GM18508 (cell line): Measurements from ENCODE around the gene ALOXE3.

Experiments used
- ATAC-seq: cut with Tn5 transposase; IDR thresholded peaks from one replicate; pipeline ENCODE4 v1.9.1; 2021; ENCODE audit warnings: moderate number of reproducible peaks; ENCODE audit not compliant: insufficient read depth, unreplicated experiment

ALOXE3 gene

DNA sequence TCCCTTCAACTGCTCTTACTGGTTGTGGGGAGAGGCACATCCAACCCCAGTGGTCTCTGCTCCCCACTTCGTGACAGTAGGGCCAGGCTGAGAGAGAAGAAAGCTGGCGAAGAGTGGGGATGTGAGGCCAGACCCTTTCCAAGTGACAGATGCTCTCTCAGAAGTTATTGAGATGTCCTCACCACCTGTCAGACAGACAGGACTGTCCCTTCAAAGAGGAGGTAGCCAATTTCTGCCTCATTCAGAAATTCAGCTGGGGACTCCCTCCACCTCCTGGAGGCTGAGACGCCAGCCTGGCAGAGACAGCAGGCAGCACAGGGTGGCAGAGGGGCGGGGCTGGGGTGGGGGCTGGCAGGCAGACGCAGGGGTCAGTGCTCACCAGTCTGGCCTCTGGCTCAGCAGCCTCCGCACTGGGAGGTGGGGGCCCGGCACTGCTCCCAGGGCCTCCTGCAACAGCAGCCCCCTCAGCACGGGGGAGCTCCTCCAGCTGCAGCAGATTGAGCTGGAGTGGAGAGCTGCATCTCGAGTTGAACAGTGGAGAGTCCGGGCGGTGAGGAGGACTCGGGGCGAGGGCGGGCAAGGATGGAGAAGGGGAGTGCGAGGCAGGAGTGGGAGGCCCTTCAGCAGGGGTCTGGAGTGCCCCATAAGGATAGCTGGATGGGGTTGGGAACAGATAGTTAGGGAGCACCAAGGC is 24.7 kb upstream of the ALOXE3 start:
- ATAC-seq = no peak

DNA sequence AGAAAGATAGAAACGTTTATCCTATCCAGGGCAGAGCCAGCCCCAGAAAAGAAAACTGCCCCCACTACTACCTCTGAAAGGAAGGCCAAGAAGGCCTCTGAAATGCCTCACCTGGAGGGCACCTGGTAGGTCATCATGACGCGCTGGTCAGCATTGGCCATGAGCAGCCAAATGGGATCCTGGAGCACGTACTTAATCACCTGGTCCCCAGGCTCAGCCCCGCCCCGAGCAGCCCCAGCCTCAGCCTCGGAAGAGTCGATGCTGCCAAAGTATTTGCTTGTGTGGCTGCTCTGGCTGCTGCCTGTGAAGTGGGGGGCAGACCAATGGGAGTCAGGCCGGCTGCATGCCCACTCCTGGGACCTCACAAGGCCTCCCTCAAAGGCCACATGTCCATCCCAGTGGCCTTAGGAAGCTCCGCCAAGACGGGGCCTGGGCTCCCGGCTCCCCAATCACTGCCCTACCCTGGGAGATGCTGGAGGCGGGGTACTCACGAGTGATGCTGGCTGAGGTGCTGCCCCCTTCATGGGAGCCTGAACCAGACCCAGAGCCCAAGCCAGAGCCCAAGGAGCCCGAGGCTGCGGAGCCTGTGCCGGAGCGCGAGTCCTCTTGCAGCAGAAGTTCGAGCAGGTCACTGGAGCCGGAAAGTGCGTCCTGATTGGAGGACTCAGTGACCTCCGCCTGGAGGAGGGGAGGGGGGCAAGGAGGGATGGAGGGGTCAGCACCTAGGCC is 24.0 kb upstream of the ALOXE3 start:
- no peak for ATAC-seq

DNA sequence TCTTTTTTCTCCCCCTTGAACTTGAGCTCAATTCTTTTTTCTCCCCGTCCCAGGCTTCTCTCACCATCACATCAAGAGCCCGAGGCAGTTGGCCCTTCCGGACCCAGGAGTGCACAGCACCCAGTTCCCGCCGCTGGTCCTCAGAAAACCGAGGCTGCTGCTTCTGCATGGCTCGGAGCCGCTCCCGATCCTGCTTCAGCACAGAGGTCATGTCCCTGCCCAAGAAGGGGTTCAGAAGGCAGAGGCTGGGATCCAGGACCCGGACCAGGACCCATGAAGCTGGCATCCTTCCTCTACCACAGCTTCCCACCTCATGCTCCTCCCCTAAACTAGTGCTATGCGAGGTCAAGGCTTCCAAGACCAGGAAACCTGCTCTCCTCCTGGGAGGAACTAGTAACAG is 23.4 kb upstream of the ALOXE3 start:
- no peak for ATAC-seq

DNA sequence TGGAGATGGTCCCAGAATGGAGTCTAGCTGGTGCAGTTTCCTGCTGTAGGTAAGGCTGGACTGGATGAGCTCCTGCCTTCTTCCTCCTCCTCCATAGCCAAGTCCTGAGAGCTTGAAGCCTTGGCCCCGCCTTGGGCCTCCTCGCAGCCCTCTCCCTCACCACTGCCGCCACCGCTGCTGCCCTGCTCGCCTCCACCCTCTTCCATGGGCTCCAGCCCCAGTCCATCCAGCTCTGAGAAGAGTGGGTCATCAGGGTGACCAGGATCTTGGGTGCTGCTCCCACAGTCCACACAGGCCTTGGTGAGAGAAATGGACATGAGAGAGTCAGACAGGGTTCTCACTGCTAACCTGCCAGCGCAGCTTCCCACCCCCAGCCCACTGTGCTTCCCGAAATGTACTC is 22.7 kb upstream of the ALOXE3 start:
- ATAC-seq = no peak

GRCh38 chr17:8140065-8141029 is 22.0 kb upstream of the ALOXE3 start:
- ATAC-seq = no peak

- ATAC-seq = no peak
Observed at GRCh38 chr17:8138672-8139371, 20.5 kb upstream of the ALOXE3 start.

DNA sequence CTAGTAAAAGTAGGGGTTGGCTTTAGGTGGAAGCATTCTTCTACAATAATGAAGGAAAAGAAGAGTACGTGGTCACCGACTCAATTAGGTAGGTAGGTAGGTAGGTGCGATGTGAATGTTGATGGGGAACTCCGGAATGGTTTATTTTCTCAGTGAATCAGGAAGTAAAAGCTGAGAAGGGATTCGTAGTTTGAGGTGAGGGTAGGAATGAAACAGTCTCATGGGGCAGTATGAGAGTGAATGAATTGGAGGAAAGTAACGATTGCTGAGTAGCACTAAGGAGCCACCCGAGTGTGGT is 20.0 kb upstream of the ALOXE3 start:
- ATAC-seq = no peak

- no peak for ATAC-seq
Observed at GRCh38 chr17:8137645-8138373, 19.5 kb upstream of the ALOXE3 start.

GRCh38 chr17:8133941-8134340 is 15.6 kb upstream of the ALOXE3 start:
- no peak for ATAC-seq

- ATAC-seq = no peak
Observed at GRCh38 chr17:8133399-8133798, 15.1 kb upstream of the ALOXE3 start.

GRCh38 chr17:8131844-8132441 is 13.6 kb upstream of the ALOXE3 start:
- no peak for ATAC-seq

DNA sequence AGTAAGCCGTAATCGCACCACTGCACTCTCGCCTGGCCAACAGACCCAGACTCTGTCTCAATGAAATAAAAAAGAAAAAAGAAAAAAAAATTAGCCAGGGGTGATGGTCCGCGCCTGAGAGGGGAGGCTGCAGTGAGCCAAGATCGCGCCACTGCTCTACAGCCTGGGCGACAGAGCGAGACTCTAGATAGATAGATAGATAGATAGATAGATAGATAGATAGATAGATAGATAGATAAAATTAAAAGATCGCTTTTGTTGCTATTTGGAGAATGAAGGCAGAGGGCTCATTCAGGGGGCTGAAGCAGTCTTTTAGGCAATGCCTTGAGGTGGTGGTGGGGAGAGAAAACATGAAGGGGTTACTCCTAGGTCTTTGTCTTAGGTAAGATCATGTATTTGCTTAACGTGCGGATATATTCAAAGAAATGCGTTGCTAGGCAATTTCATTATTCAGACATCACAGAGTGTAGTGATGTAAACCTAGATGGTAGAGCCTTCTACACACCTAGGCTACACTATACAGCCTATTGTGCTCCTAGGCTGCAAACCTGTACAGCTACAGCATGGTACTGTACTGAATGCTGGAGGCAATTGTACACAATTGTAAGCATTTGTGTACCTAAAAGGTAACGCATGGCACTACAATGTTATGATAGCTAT is 9.9 kb upstream of the ALOXE3 start:
- ATAC-seq = no peak

GRCh38 chr17:8126491-8127066 is 8.3 kb upstream of the ALOXE3 start:
- no peak for ATAC-seq

DNA sequence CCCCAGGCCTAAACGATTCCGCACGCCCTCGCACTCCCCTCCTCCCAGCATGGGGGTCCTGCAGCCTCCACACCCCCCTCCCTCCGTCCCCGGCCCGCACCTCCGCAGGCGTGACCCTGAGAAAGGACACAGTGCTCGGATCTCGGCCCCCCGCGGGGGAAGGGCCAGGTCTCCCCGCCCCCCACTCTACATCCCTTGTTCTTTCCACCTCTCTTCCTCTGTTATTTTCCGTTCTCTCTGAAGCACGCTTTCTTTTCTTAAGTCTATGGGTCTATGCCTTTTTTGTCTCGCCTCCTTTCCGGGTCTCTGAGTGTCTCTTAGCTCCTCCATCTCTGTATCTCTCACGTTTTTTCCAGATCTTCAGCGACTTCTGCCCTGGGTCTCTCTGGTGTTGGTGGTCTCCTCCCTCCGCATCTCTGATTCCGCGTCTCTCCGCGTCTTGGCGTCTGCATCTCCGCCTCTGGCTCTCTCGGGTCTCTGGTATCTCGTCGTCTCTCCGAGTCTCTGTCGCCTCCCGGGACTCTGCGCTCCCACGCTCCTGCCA is 7.7 kb upstream of the ALOXE3 start:
- ATAC-seq = no peak

- no peak for ATAC-seq
Observed at GRCh38 chr17:8125154-8125946, 7.0 kb upstream of the ALOXE3 start.

- no peak for ATAC-seq
Observed at GRCh38 chr17:8124350-8125153, 6.2 kb upstream of the ALOXE3 start.
